Measurements from ENCODE around the gene XYLB. TPM values are rescaled to one million over a fixed set of nuclear protein-coding genes. Genes with fewer than 3 reads are reported as not detected.

Gene XYLB
- total RNA-seq, 2 donors from 2014 or later: 4.7 to 6.3 TPM

- peak overlapping the region; percentile 98 for H3K27ac ChIP-seq (ENCODE audit: low read depth, low read length)
- Mint-ChIP-seq H3K36me3 (ENCODE audit: low read depth) (peaks cover 9% of the 10 kb centered on the region), H3K27ac (peak overlapping the region; percentile 99), H3K9me3 (peaks cover 19% of the 10 kb centered on the region), H3K4me3 (peak overlapping the region; percentile 97), H3K4me1 (peaks cover 36% of the 10 kb centered on the region), H3K27me3 (ENCODE audit: insufficient read depth) (peaks cover 2% of the 10 kb centered on the region)
- peaks cover 9% of the 10 kb centered on the region for H3K4me1 ChIP-seq (ENCODE audit: control insufficient read depth, insufficient read depth, low read length)
- no peaks in the 10 kb centered on the region for H3K27me3 ChIP-seq (ENCODE audit: control insufficient read depth, insufficient read depth, low read length, poor library complexity, severe bottlenecking)
- H3K4me3 ChIP-seq (ENCODE audit: low read length): peak overlapping the region; percentile 83
- TF ChIP-seq CTCF (conservative IDR thresholded peaks at IDR 0.05): no peak
- DNase-seq: peak; percentile 96
- no peaks in the 10 kb centered on the region for H3K36me3 ChIP-seq (ENCODE audit: control insufficient read depth, insufficient read depth, low read length)
- H3K9ac ChIP-seq (ENCODE audit: extremely low read depth, low read length, poor library complexity, severe bottlenecking): peak overlapping the region; percentile 93
- 0% methylated on average over 1 to 72 of the region's 72 CpGs for WGBS, 2 experiments (ENCODE audit: insufficient coverage in 1 of 2, insufficient read length in 1 of 2)
- peaks cover 22% of the 10 kb centered on the region for H3K9me3 ChIP-seq (ENCODE audit: control insufficient read depth, low read length)
Observed at GRCh38 chr3:38454884-38455638, 108.5 kb downstream of the XYLB start.

- no peak for TF ChIP-seq CTCF (conservative IDR thresholded peaks at IDR 0.05)
- DNase-seq: peak; percentile 89
- Mint-ChIP-seq H3K36me3 (ENCODE audit: low read depth) (peaks cover 3% of the 10 kb centered on the region), H3K4me3 (peak overlapping the region; percentile 97), H3K27ac (peak overlapping the region; percentile 93), H3K4me1 (peaks cover 36% of the 10 kb centered on the region), H3K9me3 (peaks cover 13% of the 10 kb centered on the region), H3K27me3 (ENCODE audit: insufficient read depth) (peaks cover 2% of the 10 kb centered on the region)
- Histone ChIP-seq H3K27ac (ENCODE audit: low read depth, low read length) (peak overlapping the region; percentile 98), H3K9me3 (ENCODE audit: control insufficient read depth, low read length) (peaks cover 16% of the 10 kb centered on the region), H3K4me3 (ENCODE audit: low read length) (peak overlapping the region; percentile 83), H3K9ac (ENCODE audit: extremely low read depth, low read length, poor library complexity, severe bottlenecking) (peak overlapping the region; percentile 93), H3K36me3 (ENCODE audit: control insufficient read depth, insufficient read depth, low read length) (peaks cover 3% of the 10 kb centered on the region), H3K27me3 (ENCODE audit: control insufficient read depth, insufficient read depth, low read length, poor library complexity, severe bottlenecking) (no peaks in the 10 kb centered on the region), H3K4me1 (ENCODE audit: control insufficient read depth, insufficient read depth, low read length) (peaks cover 9% of the 10 kb centered on the region)
- 8 to 26% methylated on average over 3 to 15 of the region's 15 CpGs for WGBS, 2 experiments (ENCODE audit: insufficient coverage in 1 of 2, insufficient read length in 1 of 2)
Observed at GRCh38 chr3:38455639-38456430, 109.2 kb downstream of the XYLB start.

- Histone ChIP-seq H3K9me3 (ENCODE audit: control insufficient read depth, low read length) (peaks cover under 1% of the 10 kb centered on the region), H3K9ac (ENCODE audit: extremely low read depth, low read length, poor library complexity, severe bottlenecking) (no peak overlapping the region), H3K4me3 (ENCODE audit: low read length) (no peak overlapping the region), H3K36me3 (ENCODE audit: control insufficient read depth, insufficient read depth, low read length) (peaks cover 3% of the 10 kb centered on the region), H3K27ac (ENCODE audit: low read depth, low read length) (no peak overlapping the region), H3K27me3 (ENCODE audit: control insufficient read depth, insufficient read depth, low read length, poor library complexity, severe bottlenecking) (no peaks in the 10 kb centered on the region), H3K4me1 (ENCODE audit: control insufficient read depth, insufficient read depth, low read length) (peaks cover 9% of the 10 kb centered on the region)
- H3K4me3 Mint-ChIP-seq: no peak overlapping the region
- no peak overlapping the region for H3K27ac Mint-ChIP-seq
- H3K9me3 Mint-ChIP-seq: peaks cover 2% of the 10 kb centered on the region
- peak; percentile 26 for TF ChIP-seq CTCF (conservative IDR thresholded peaks at IDR 0.05)
- peaks cover 36% of the 10 kb centered on the region for H3K4me1 Mint-ChIP-seq
- H3K36me3 Mint-ChIP-seq (ENCODE audit: low read depth): peaks cover 2% of the 10 kb centered on the region
- WGBS, 2 experiments (ENCODE audit: insufficient coverage in 1 of 2, insufficient read length in 1 of 2): 94 to 96% methylated on average over 4 to 9 of the region's 9 CpGs
- H3K27me3 Mint-ChIP-seq (ENCODE audit: insufficient read depth): no peaks in the 10 kb centered on the region
- DNase-seq: no peak
Observed at GRCh38 chr3:38457111-38458003, 110.8 kb downstream of the XYLB start.

Data from endodermal cell (in vitro differentiated cells).